ENCODE data around the gene CYSLTR2. TPM values are rescaled to one million over a fixed set of nuclear protein-coding genes. Genes with fewer than 3 reads are reported as not detected.

Gene CYSLTR2
- total RNA-seq, 1 experiment from 2014 or later, result not detected

DNA sequence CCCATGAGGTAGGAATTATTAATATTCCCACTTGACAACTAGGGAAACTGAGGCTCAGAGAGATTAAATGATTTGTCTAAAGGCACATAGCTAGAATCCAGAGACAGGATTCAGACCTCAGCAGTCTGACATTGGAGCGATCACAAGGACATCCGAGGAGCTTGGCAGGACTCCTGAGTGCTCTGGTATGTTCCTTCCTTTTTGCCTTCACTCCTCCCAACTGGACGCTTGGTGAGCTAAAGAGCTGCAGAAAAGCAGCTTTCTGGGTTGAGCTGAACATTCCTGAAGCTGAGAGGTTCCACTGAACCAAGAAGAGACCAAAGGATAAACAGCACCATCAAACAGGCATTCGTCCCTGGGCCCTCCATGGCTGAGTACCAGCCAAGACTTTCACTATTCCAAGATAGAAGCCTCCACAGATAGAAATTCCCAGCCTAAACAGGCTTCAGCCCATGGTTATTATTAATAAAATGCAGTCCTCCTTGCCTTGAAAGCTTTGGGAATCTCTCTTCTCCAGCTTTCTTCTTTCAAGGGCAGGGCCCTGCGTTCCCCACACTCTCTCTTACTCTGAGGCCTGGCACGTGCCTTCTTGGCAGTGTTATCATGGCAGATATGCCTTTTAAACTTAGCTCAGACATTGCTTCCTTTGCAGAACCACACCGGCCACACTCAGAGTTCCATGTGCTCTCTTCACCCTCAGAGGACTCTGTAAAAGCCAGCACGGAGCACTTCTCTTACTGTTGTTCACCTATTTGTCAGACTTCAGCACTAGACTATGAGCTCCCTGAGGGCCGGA, 97.1 kb downstream of the CYSLTR2 start:
- intact Hi-C loops (cut with micrococcal nuclease; ENCODE audit: unreplicated experiment), result no loop called here
- no peak overlapping the region for H3K4me3 Mint-ChIP-seq (ENCODE audit: low read depth, unreplicated experiment)
- no peaks in the 10 kb centered on the region for H3K36me3 Mint-ChIP-seq (ENCODE audit: insufficient read depth, unreplicated experiment)
- H3K27me3 Mint-ChIP-seq (ENCODE audit: unreplicated experiment), result no peaks in the 10 kb centered on the region
- H3K27ac Mint-ChIP-seq (ENCODE audit: unreplicated experiment), result no peak overlapping the region
- H3K4me1 Mint-ChIP-seq (ENCODE audit: low read depth, unreplicated experiment), result peaks cover 9% of the 10 kb centered on the region
- no peaks in the 10 kb centered on the region for H3K9me3 Mint-ChIP-seq (ENCODE audit: low read depth, unreplicated experiment)
- no peak for DNase-seq
- BruUV-seq (replicated peaks), result no TSS peak
- TF ChIP-seq, protein P1, sequence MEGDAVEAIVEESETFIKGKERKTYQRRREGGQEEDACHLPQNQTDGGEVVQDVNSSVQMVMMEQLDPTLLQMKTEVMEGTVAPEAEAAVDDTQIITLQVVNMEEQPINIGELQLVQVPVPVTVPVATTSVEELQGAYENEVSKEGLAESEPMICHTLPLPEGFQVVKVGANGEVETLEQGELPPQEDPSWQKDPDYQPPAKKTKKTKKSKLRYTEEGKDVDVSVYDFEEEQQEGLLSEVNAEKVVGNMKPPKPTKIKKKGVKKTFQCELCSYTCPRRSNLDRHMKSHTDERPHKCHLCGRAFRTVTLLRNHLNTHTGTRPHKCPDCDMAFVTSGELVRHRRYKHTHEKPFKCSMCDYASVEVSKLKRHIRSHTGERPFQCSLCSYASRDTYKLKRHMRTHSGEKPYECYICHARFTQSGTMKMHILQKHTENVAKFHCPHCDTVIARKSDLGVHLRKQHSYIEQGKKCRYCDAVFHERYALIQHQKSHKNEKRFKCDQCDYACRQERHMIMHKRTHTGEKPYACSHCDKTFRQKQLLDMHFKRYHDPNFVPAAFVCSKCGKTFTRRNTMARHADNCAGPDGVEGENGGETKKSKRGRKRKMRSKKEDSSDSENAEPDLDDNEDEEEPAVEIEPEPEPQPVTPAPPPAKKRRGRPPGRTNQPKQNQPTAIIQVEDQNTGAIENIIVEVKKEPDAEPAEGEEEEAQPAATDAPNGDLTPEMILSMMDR (IDR thresholded peaks at IDR 0.05; ENCODE audit: unreplicated experiment), result no peak
- CTCF ChIA-PET, result no interaction called here

DNA sequence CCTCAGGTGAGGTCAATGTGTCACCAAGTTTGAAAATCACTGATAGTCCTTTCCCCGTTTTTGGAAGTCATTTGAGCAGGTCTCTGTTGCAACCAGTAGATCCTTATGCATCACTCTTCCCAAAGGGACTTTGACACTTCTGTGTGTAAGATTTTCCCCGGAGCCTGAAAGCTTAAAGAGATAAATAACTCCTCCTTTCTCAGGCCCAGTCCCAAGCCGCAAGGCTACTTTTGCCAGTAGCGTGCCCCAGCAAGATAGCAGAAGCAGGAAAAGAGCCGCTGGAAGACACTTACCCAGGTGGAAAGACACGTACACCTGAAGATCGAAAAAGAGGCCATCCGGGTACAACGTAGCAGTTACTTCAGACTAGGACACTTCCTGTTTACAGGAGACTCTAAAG, 106.9 kb downstream of the CYSLTR2 start:
- CTCF ChIA-PET, result no interaction called here
- no TSS peak for BruUV-seq (replicated peaks)

More for the DNA sequence above, 106.9 kb downstream of the CYSLTR2 start:
- H3K36me3 Mint-ChIP-seq (ENCODE audit: insufficient read depth, unreplicated experiment), result no peaks in the 10 kb centered on the region
- H3K9me3 Mint-ChIP-seq (ENCODE audit: low read depth, unreplicated experiment), result peaks cover 9% of the 10 kb centered on the region
- no peaks in the 10 kb centered on the region for H3K4me1 Mint-ChIP-seq (ENCODE audit: low read depth, unreplicated experiment)
- H3K27me3 Mint-ChIP-seq (ENCODE audit: unreplicated experiment), result no peaks in the 10 kb centered on the region
- DNase-seq, result no peak
- intact Hi-C loops (cut with micrococcal nuclease; ENCODE audit: unreplicated experiment), result loop anchor here (10.0 kb wide), 1 partner anchor 636 kb away; no protein-coding TSS in a partner anchor
- H3K4me3 Mint-ChIP-seq (ENCODE audit: low read depth, unreplicated experiment), result no peak overlapping the region
- no peak overlapping the region for H3K27ac Mint-ChIP-seq (ENCODE audit: unreplicated experiment)
- TF ChIP-seq, protein P1 (IDR thresholded peaks at IDR 0.05; ENCODE audit: unreplicated experiment), result no peak

Other genes with a start within 250 kb of the CYSLTR2 start
- 16.4 TPM in 2 replicates for gene LPAR6, start 240.8 kb upstream of the CYSLTR2 start, total RNA-seq (2022)
- gene RCBTB2, start 120.8 kb upstream of the CYSLTR2 start, total RNA-seq (2022), result 3.0 and 3.7 TPM in 2 replicates

Data from Calu3 (cell line).